Measurements from ENCODE around the gene F5. TPM values are rescaled to one million over a fixed set of nuclear protein-coding genes. Genes with fewer than 3 reads are reported as not detected.

F5 gene
- total and polyA plus RNA-seq, 2 experiments from 2014 or later, result 0.16 TPM; not detected in 1

DNA sequence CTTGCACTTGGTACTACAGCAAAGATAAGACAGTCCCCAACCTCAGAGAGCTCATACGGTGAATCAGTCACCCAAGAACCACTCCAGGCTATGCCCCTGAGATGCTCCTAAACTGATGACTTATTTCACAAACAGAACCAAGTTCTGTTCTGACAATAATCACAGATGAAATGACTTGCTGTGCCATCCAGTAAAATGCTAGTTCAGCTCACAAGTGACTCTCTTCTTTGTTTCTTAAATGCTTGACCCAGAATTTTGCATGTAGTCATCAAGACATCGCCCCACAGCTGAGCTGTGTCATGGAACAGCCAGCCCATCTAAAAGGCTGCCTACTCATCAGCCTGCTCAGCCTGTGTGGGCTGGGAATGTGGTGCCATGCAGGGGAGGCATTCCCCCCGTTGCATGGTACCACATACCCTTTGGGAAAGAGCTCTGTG is 94.4 kb downstream of the F5 start:
- H3K27ac Mint-ChIP-seq, result no peak overlapping the region
- H3K4me3 Mint-ChIP-seq, result no peak overlapping the region
- TF ChIP-seq, protein P1, sequence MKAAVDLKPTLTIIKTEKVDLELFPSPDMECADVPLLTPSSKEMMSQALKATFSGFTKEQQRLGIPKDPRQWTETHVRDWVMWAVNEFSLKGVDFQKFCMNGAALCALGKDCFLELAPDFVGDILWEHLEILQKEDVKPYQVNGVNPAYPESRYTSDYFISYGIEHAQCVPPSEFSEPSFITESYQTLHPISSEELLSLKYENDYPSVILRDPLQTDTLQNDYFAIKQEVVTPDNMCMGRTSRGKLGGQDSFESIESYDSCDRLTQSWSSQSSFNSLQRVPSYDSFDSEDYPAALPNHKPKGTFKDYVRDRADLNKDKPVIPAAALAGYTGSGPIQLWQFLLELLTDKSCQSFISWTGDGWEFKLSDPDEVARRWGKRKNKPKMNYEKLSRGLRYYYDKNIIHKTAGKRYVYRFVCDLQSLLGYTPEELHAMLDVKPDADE (IDR thresholded peaks at IDR 0.05), result no peak
- TF ChIP-seq STAT1 (IDR thresholded peaks at IDR 0.05; ENCODE audit: unreplicated experiment) (no peak), NANOG (IDR thresholded peaks at IDR 0.05; ENCODE audit: borderline replicate concordance) (no peak), JUNB (IDR thresholded peaks at IDR 0.05; ENCODE audit: unreplicated experiment) (no peak), ZNF331 (CRISPR knock-in tag; IDR thresholded peaks at IDR 0.05; ENCODE audit: low read depth) (no peak), ZNF114 (CRISPR knock-in tag; IDR thresholded peaks at IDR 0.05) (no peak), CREB1 (CRISPR knock-in tag; IDR thresholded peaks at IDR 0.05; ENCODE audit: low read depth) (no peak), EZH2 (IDR thresholded peaks at IDR 0.05; ENCODE audit: low read depth, unreplicated experiment) (no peak), EZH2phosphoT487 (IDR thresholded peaks at IDR 0.05; ENCODE audit: unreplicated experiment) (no peak), POLR2AphosphoS5 (IDR thresholded peaks at IDR 0.05; ENCODE audit: low read depth) (no peak)
- TF ChIP-seq, protein P2, sequence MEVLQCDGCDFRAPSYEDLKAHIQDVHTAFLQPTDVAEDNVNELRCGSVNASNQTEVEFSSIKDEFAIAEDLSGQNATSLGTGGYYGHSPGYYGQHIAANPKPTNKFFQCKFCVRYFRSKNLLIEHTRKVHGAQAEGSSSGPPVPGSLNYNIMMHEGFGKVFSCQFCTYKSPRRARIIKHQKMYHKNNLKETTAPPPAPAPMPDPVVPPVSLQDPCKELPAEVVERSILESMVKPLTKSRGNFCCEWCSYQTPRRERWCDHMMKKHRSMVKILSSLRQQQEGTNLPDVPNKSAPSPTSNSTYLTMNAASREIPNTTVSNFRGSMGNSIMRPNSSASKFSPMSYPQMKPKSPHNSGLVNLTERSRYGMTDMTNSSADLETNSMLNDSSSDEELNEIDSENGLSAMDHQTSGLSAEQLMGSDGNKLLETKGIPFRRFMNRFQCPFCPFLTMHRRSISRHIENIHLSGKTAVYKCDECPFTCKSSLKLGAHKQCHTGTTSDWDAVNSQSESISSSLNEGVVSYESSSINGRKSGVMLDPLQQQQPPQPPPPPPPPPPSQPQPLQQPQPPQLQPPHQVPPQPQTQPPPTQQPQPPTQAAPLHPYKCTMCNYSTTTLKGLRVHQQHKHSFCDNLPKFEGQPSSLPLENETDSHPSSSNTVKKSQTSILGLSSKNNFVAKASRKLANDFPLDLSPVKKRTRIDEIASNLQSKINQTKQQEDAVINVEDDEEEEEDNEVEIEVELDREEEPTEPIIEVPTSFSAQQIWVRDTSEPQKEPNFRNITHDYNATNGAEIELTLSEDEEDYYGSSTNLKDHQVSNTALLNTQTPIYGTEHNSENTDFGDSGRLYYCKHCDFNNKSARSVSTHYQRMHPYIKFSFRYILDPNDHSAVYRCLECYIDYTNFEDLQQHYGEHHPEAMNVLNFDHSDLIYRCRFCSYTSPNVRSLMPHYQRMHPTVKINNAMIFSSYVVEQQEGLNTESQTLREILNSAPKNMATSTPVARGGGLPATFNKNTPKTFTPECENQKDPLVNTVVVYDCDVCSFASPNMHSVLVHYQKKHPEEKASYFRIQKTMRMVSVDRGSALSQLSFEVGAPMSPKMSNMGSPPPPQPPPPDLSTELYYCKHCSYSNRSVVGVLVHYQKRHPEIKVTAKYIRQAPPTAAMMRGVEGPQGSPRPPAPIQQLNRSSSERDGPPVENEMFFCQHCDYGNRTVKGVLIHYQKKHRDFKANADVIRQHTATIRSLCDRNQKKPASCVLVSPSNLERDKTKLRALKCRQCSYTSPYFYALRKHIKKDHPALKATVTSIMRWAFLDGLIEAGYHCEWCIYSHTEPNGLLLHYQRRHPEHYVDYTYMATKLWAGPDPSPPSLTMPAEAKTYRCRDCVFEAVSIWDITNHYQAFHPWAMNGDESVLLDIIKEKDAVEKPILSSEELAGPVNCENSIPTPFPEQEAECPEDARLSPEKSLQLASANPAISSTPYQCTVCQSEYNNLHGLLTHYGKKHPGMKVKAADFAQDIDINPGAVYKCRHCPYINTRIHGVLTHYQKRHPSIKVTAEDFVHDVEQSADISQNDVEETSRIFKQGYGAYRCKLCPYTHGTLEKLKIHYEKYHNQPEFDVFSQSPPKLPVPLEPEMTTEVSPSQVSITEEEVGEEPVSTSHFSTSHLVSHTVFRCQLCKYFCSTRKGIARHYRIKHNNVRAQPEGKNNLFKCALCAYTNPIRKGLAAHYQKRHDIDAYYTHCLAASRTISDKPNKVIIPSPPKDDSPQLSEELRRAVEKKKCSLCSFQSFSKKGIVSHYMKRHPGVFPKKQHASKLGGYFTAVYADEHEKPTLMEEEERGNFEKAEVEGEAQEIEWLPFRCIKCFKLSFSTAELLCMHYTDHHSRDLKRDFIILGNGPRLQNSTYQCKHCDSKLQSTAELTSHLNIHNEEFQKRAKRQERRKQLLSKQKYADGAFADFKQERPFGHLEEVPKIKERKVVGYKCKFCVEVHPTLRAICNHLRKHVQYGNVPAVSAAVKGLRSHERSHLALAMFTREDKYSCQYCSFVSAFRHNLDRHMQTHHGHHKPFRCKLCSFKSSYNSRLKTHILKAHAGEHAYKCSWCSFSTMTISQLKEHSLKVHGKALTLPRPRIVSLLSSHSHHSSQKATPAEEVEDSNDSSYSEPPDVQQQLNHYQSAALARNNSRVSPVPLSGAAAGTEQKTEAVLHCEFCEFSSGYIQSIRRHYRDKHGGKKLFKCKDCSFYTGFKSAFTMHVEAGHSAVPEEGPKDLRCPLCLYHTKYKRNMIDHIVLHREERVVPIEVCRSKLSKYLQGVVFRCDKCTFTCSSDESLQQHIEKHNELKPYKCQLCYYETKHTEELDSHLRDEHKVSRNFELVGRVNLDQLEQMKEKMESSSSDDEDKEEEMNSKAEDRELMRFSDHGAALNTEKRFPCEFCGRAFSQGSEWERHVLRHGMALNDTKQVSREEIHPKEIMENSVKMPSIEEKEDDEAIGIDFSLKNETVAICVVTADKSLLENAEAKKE (CRISPR knock-in tag; IDR thresholded peaks at IDR 0.05), result no peak
- TF ChIP-seq, protein P3, sequence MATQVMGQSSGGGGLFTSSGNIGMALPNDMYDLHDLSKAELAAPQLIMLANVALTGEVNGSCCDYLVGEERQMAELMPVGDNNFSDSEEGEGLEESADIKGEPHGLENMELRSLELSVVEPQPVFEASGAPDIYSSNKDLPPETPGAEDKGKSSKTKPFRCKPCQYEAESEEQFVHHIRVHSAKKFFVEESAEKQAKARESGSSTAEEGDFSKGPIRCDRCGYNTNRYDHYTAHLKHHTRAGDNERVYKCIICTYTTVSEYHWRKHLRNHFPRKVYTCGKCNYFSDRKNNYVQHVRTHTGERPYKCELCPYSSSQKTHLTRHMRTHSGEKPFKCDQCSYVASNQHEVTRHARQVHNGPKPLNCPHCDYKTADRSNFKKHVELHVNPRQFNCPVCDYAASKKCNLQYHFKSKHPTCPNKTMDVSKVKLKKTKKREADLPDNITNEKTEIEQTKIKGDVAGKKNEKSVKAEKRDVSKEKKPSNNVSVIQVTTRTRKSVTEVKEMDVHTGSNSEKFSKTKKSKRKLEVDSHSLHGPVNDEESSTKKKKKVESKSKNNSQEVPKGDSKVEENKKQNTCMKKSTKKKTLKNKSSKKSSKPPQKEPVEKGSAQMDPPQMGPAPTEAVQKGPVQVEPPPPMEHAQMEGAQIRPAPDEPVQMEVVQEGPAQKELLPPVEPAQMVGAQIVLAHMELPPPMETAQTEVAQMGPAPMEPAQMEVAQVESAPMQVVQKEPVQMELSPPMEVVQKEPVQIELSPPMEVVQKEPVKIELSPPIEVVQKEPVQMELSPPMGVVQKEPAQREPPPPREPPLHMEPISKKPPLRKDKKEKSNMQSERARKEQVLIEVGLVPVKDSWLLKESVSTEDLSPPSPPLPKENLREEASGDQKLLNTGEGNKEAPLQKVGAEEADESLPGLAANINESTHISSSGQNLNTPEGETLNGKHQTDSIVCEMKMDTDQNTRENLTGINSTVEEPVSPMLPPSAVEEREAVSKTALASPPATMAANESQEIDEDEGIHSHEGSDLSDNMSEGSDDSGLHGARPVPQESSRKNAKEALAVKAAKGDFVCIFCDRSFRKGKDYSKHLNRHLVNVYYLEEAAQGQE (IDR thresholded peaks at IDR 0.05; ENCODE audit: unreplicated experiment), result no peak
- TF ChIP-seq, protein P4, sequence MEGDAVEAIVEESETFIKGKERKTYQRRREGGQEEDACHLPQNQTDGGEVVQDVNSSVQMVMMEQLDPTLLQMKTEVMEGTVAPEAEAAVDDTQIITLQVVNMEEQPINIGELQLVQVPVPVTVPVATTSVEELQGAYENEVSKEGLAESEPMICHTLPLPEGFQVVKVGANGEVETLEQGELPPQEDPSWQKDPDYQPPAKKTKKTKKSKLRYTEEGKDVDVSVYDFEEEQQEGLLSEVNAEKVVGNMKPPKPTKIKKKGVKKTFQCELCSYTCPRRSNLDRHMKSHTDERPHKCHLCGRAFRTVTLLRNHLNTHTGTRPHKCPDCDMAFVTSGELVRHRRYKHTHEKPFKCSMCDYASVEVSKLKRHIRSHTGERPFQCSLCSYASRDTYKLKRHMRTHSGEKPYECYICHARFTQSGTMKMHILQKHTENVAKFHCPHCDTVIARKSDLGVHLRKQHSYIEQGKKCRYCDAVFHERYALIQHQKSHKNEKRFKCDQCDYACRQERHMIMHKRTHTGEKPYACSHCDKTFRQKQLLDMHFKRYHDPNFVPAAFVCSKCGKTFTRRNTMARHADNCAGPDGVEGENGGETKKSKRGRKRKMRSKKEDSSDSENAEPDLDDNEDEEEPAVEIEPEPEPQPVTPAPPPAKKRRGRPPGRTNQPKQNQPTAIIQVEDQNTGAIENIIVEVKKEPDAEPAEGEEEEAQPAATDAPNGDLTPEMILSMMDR (conservative IDR thresholded peaks at IDR 0.05; ENCODE audit: low read depth in 2 of 2), result no peak
- ATAC-seq (no peak), DNase-seq (ENCODE audit: low spot score) (no peak)
- H4K20me1 ChIP-seq (replicated peaks; ENCODE audit: insufficient read depth), result no peaks in the 10 kb centered on the region
- no peaks in the 10 kb centered on the region for H3K9me2 ChIP-seq (ENCODE audit: insufficient read depth)
- no peaks in the 10 kb centered on the region for H3F3A ChIP-seq (replicated peaks; ENCODE audit: low read depth)
- H3K4me3 ChIP-seq, result no peak overlapping the region
- no peak overlapping the region for H3K4me2 ChIP-seq
- no peaks in the 10 kb centered on the region for H3K27me3 ChIP-seq (ENCODE audit: insufficient read depth)
- H3K4me1 ChIP-seq (ENCODE audit: insufficient read depth), result peaks cover 6% of the 10 kb centered on the region
- H3K36me3 ChIP-seq (ENCODE audit: insufficient read depth), result no peaks in the 10 kb centered on the region
- H3K27me3 Mint-ChIP-seq (ENCODE audit: insufficient read depth, low read depth, poor library complexity), result no peaks in the 10 kb centered on the region
- H3K9me3 Mint-ChIP-seq, result no peaks in the 10 kb centered on the region
- H3K4me1 Mint-ChIP-seq, result peaks cover 15% of the 10 kb centered on the region
- no peaks in the 10 kb centered on the region for H3K36me3 Mint-ChIP-seq (ENCODE audit: low read depth)
- H3K79me2 ChIP-seq (replicated peaks; ENCODE audit: insufficient read depth), result no peaks in the 10 kb centered on the region
- H3K27ac ChIP-seq (ENCODE audit: low read depth), result no peak overlapping the region
- no peak overlapping the region for H2AFZ ChIP-seq
